Measurements from ENCODE around the gene AKAP6.

Gene AKAP6, protein sequence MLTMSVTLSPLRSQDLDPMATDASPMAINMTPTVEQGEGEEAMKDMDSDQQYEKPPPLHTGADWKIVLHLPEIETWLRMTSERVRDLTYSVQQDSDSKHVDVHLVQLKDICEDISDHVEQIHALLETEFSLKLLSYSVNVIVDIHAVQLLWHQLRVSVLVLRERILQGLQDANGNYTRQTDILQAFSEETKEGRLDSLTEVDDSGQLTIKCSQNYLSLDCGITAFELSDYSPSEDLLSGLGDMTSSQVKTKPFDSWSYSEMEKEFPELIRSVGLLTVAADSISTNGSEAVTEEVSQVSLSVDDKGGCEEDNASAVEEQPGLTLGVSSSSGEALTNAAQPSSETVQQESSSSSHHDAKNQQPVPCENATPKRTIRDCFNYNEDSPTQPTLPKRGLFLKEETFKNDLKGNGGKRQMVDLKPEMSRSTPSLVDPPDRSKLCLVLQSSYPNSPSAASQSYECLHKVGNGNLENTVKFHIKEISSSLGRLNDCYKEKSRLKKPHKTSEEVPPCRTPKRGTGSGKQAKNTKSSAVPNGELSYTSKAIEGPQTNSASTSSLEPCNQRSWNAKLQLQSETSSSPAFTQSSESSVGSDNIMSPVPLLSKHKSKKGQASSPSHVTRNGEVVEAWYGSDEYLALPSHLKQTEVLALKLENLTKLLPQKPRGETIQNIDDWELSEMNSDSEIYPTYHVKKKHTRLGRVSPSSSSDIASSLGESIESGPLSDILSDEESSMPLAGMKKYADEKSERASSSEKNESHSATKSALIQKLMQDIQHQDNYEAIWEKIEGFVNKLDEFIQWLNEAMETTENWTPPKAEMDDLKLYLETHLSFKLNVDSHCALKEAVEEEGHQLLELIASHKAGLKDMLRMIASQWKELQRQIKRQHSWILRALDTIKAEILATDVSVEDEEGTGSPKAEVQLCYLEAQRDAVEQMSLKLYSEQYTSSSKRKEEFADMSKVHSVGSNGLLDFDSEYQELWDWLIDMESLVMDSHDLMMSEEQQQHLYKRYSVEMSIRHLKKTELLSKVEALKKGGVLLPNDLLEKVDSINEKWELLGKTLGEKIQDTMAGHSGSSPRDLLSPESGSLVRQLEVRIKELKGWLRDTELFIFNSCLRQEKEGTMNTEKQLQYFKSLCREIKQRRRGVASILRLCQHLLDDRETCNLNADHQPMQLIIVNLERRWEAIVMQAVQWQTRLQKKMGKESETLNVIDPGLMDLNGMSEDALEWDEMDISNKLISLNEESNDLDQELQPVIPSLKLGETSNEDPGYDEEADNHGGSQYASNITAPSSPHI (N-terminal part only)

GRCh38 chr14:32329146-32329545 is at the start of gene AKAP6:
Gene AKAP6 (plus strand): TSS chr14:32329298. CDS start chr14:32433494, 104,196 bp downstream.
- no peak within 1 kb of the TSS for H3K27ac ChIP-seq (ENCODE audit: low read length)
- H3K9me3 ChIP-seq (ENCODE audit: control insufficient read depth in 1 of 2, low read length in 2 of 2) = no peaks in the 10 kb centered on the region
- no peaks in the 10 kb centered on the region for H3K4me1 ChIP-seq (ENCODE audit: control insufficient read depth in 1 of 2, insufficient read depth in 2 of 2, low read length in 2 of 2)
- no peak within 1 kb of the TSS for H3K4me3 ChIP-seq (ENCODE audit: low read depth in 1 of 2, low read length in 2 of 2)
- no peaks in the 10 kb centered on the region for H3K27me3 ChIP-seq (ENCODE audit: low read depth, low read length)
- H3K36me3 ChIP-seq (ENCODE audit: control insufficient read depth in 1 of 2, insufficient read depth in 2 of 2, low read length in 2 of 2) = no peaks in the 10 kb centered on the region

GRCh38 chr14:32286602-32287001 is 42.5 kb upstream of the AKAP6 start:
- Histone ChIP-seq H3K27ac (ENCODE audit: low read length) (no peak overlapping the region), H3K4me1 (ENCODE audit: control insufficient read depth in 1 of 2, insufficient read depth in 2 of 2, low read length in 2 of 2) (no peaks in the 10 kb centered on the region), H3K9me3 (ENCODE audit: control insufficient read depth in 1 of 2, low read length in 2 of 2) (no peaks in the 10 kb centered on the region), H3K36me3 (ENCODE audit: control insufficient read depth in 1 of 2, insufficient read depth in 2 of 2, low read length in 2 of 2) (no peaks in the 10 kb centered on the region), H3K4me3 (ENCODE audit: low read depth in 1 of 2, low read length in 2 of 2) (no peak overlapping the region), H3K27me3 (ENCODE audit: low read depth, low read length) (no peaks in the 10 kb centered on the region)

- Histone ChIP-seq H3K4me1 (ENCODE audit: control insufficient read depth in 1 of 2, insufficient read depth in 2 of 2, low read length in 2 of 2) (peaks cover 0 to 7% of the 10 kb centered on the region in 2 donors), H3K36me3 (ENCODE audit: control insufficient read depth in 1 of 2, insufficient read depth in 2 of 2, low read length in 2 of 2) (no peaks in the 10 kb centered on the region), H3K27me3 (ENCODE audit: low read depth, low read length) (no peaks in the 10 kb centered on the region), H3K9me3 (ENCODE audit: control insufficient read depth in 1 of 2, low read length in 2 of 2) (no peaks in the 10 kb centered on the region), H3K4me3 (ENCODE audit: low read depth in 1 of 2, low read length in 2 of 2) (no peak overlapping the region), H3K27ac (ENCODE audit: low read length) (no peak overlapping the region)
These were observed 32.7 kb upstream of the AKAP6 start for GRCh38 chr14:32296366-32296765.

DNA sequence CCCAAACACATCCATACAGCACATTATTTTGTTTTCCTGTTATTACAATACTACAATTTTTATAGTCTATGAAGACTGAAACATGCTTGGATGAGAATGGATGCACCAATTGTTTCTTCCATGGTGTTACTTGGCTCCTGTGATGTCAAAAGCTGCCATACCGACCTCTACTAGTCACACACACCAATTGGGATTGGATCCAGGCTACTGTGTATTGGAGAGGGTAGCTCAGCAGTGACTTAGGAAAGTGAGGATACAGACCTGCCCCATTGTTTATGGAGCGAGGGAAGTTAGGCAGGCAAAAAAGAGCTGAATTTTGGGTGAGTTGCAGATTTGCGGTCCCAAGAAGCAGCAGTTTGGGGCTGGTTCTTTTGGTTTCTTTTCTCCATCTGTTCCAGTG is 30.8 kb upstream of the AKAP6 start:
- no peaks in the 10 kb centered on the region for H3K36me3 ChIP-seq (ENCODE audit: control insufficient read depth in 1 of 2, insufficient read depth in 2 of 2, low read length in 2 of 2)
- peaks cover 0 to 7% of the 10 kb centered on the region in 2 donors for H3K4me1 ChIP-seq (ENCODE audit: control insufficient read depth in 1 of 2, insufficient read depth in 2 of 2, low read length in 2 of 2)
- no peak overlapping the region for H3K27ac ChIP-seq (ENCODE audit: low read length)
- H3K27me3 ChIP-seq (ENCODE audit: low read depth, low read length) = no peaks in the 10 kb centered on the region
- H3K9me3 ChIP-seq (ENCODE audit: control insufficient read depth in 1 of 2, low read length in 2 of 2) = no peaks in the 10 kb centered on the region
- H3K4me3 ChIP-seq (ENCODE audit: low read depth in 1 of 2, low read length in 2 of 2) = no peak overlapping the region

DNA sequence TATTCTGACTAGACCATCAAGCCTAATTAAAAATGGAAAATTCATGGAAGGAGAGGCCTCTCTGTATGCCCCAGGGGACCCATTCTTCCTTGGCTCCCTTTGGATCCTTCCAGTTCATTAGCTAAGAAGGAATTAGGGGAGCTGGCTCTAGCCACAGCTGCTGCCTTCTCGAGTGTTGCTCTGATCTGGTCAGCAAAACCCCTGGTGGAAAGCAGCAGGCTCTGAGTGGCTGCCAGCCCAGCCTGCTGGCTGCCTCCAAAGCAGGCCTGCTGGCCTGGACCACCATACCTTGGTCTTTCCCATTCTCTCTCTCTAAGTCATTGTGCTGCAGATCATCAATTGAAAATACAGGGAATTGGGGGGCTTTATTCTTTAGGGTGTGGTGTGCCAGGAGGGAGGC is 29.0 kb upstream of the AKAP6 start:
- H3K27me3 ChIP-seq (ENCODE audit: low read depth, low read length) = no peaks in the 10 kb centered on the region
- H3K4me1 ChIP-seq (ENCODE audit: control insufficient read depth in 1 of 2, insufficient read depth in 2 of 2, low read length in 2 of 2) = peaks cover 0 to 7% of the 10 kb centered on the region in 2 donors
- H3K9me3 ChIP-seq (ENCODE audit: control insufficient read depth in 1 of 2, low read length in 2 of 2) = no peaks in the 10 kb centered on the region
- no peaks in the 10 kb centered on the region for H3K36me3 ChIP-seq (ENCODE audit: control insufficient read depth in 1 of 2, insufficient read depth in 2 of 2, low read length in 2 of 2)
- no peak overlapping the region for H3K4me3 ChIP-seq (ENCODE audit: low read depth in 1 of 2, low read length in 2 of 2)
- no peak overlapping the region for H3K27ac ChIP-seq (ENCODE audit: low read length)

- Histone ChIP-seq H3K4me3 (ENCODE audit: low read depth in 1 of 2, low read length in 2 of 2) (no peak overlapping the region), H3K4me1 (ENCODE audit: control insufficient read depth in 1 of 2, insufficient read depth in 2 of 2, low read length in 2 of 2) (peaks cover 0 to 7% of the 10 kb centered on the region in 2 donors), H3K27me3 (ENCODE audit: low read depth, low read length) (no peaks in the 10 kb centered on the region), H3K36me3 (ENCODE audit: control insufficient read depth in 1 of 2, insufficient read depth in 2 of 2, low read length in 2 of 2) (no peaks in the 10 kb centered on the region), H3K27ac (ENCODE audit: low read length) (no peak overlapping the region), H3K9me3 (ENCODE audit: control insufficient read depth in 1 of 2, low read length in 2 of 2) (no peaks in the 10 kb centered on the region)
These were observed 25.2 kb upstream of the AKAP6 start for GRCh38 chr14:32303865-32304264.

DNA sequence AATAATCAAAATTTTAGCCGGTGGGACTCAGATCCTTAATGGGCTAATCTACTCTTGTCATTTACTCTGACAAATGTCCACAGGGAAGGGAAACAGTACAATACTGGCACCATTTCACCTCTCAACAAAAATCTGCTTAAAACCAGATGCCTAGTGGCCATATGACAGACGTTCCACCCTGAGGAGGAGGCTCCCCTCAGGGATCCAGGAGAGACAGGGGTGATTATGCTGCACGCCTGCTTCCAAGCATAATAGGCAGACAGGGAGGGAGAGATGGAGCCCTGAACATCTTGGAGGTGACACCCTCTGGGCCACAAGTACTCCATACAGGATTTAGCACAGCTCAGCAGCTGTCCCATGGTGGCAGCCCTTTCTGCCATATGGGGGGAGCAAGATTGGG is 24.8 kb upstream of the AKAP6 start:
- Histone ChIP-seq H3K36me3 (ENCODE audit: control insufficient read depth in 1 of 2, insufficient read depth in 2 of 2, low read length in 2 of 2) (no peaks in the 10 kb centered on the region), H3K4me3 (ENCODE audit: low read depth in 1 of 2, low read length in 2 of 2) (no peak overlapping the region), H3K27ac (ENCODE audit: low read length) (no peak overlapping the region), H3K4me1 (ENCODE audit: control insufficient read depth in 1 of 2, insufficient read depth in 2 of 2, low read length in 2 of 2) (peaks cover 0 to 5% of the 10 kb centered on the region in 2 donors), H3K9me3 (ENCODE audit: control insufficient read depth in 1 of 2, low read length in 2 of 2) (no peaks in the 10 kb centered on the region), H3K27me3 (ENCODE audit: low read depth, low read length) (no peaks in the 10 kb centered on the region)

GRCh38 chr14:32306549-32306948 is 22.5 kb upstream of the AKAP6 start:
- Histone ChIP-seq H3K27me3 (ENCODE audit: low read depth, low read length) (no peaks in the 10 kb centered on the region), H3K9me3 (ENCODE audit: control insufficient read depth in 1 of 2, low read length in 2 of 2) (no peaks in the 10 kb centered on the region), H3K27ac (ENCODE audit: low read length) (no peak overlapping the region), H3K4me3 (ENCODE audit: low read depth in 1 of 2, low read length in 2 of 2) (no peak overlapping the region), H3K4me1 (ENCODE audit: control insufficient read depth in 1 of 2, insufficient read depth in 2 of 2, low read length in 2 of 2) (peaks cover 0 to 5% of the 10 kb centered on the region in 2 donors), H3K36me3 (ENCODE audit: control insufficient read depth in 1 of 2, insufficient read depth in 2 of 2, low read length in 2 of 2) (no peaks in the 10 kb centered on the region)

DNA sequence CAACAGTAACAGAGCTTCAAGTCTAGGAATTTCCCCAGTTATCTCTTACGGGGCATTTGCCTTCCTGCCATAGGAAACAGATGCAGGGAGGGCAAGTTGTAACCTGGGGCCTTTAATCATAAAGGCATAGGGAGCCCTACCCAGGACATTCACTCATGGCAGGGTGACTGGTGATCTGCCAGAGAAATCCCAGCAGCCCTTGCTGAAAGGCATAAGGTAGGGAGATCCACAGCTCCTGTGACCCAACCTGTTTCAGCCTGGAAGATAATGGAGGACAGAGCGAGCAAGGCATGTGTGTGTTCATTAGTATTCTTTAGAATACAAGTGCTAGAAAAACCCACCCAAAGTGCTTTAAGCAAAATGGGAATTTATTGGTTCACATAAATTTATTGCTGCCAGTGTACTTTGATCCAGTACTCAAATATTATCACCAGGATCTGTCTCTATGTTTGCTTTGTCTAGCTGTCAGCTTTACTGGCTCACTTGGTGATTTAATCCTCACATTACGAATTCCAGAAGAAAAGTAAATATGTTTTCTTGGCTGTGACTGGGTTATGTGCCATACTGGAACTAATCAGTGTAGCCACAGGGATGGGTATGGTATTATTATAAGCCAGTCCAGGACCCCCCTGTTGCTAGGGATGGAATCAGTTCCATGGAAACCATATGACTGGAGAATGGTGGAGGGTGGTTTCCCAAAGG is 21.1 kb upstream of the AKAP6 start:
- Histone ChIP-seq H3K9me3 (ENCODE audit: control insufficient read depth in 1 of 2, low read length in 2 of 2) (no peaks in the 10 kb centered on the region), H3K27ac (ENCODE audit: low read length) (no peak overlapping the region), H3K4me1 (ENCODE audit: control insufficient read depth in 1 of 2, insufficient read depth in 2 of 2, low read length in 2 of 2) (peaks cover 0 to 5% of the 10 kb centered on the region in 2 donors), H3K36me3 (ENCODE audit: control insufficient read depth in 1 of 2, insufficient read depth in 2 of 2, low read length in 2 of 2) (no peaks in the 10 kb centered on the region), H3K4me3 (ENCODE audit: low read depth in 1 of 2, low read length in 2 of 2) (no peak overlapping the region), H3K27me3 (ENCODE audit: low read depth, low read length) (no peaks in the 10 kb centered on the region)

DNA sequence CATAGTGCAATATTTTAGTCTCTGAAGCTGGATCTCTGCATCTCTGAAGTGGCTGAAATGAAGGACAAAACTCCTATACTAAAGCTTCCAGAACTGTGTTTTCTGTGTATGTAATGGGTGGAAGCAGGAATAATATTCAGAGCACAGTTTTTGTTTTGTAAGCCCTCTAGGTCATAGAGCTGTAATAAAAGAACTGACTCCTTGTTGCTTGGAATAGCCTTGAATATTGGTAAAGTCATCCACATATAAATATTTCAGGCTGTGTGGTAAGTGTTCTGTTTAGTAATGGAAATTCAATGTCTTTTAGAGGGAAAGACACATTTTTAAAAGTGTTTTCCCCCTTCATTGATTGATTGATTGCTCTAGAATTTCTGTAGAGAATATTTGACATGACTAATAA is 18.2 kb upstream of the AKAP6 start:
- Histone ChIP-seq H3K36me3 (ENCODE audit: control insufficient read depth in 1 of 2, insufficient read depth in 2 of 2, low read length in 2 of 2) (no peaks in the 10 kb centered on the region), H3K27ac (ENCODE audit: low read length) (no peak overlapping the region), H3K9me3 (ENCODE audit: control insufficient read depth in 1 of 2, low read length in 2 of 2) (no peaks in the 10 kb centered on the region), H3K4me3 (ENCODE audit: low read depth in 1 of 2, low read length in 2 of 2) (no peak overlapping the region), H3K4me1 (ENCODE audit: control insufficient read depth in 1 of 2, insufficient read depth in 2 of 2, low read length in 2 of 2) (peaks cover 0 to 5% of the 10 kb centered on the region in 2 donors), H3K27me3 (ENCODE audit: low read depth, low read length) (no peaks in the 10 kb centered on the region)
